OCI-LY3 (cell line): ENCODE results near the gene NACC1.

Experiments used
- H2AFZ ChIP-seq: fragments of 200-600, 300-600 bp; shearing (Covaris generic); 2 replicates; pipeline ENCODE4 v1.6.0; 2014; ENCODE audit warnings: antibody characterized with exemption, low read depth, low read length
- H3K27ac ChIP-seq: fragments of 200-600, 300-600 bp; sonication (generic); 2 replicates; pipeline ENCODE4 v1.5.1; 2014; ENCODE audit warnings: mild to moderate bottlenecking, low read length, moderate library complexity, mixed read lengths
- H3K27me3 ChIP-seq: fragments of 200-600, 300-600 bp; sonication (generic); 2 replicates; pipeline ENCODE4 v1.6.1; 2014; ENCODE audit warnings: low read depth, low read length, mixed read lengths
- H3K36me3 ChIP-seq: fragments of 200-600, 300-600 bp; sonication (generic); replicated peaks from 2 replicates; pipeline ENCODE3; 2014; ENCODE audit warnings: low read depth, low read length, mixed read lengths
- H3K4me1 ChIP-seq: fragments of 300-600, 200-600 bp; sonication (generic); 2 replicates; pipeline ENCODE4 v1.6.1; 2014; ENCODE audit warnings: low read length, mixed read lengths
- H3K4me2 ChIP-seq: fragments of 200-600, 300-600 bp; sonication (generic); 2 replicates; pipeline ENCODE4 v1.6.1; 2014; ENCODE audit warnings: low read length, mixed read lengths
- H3K4me3 ChIP-seq: fragments of 300-600, 200-600 bp; sonication (generic); 2 replicates; pipeline ENCODE4 v1.5.1; 2014; ENCODE audit warnings: antibody characterized with exemption, mild to moderate bottlenecking, low read length, moderate library complexity
- H3K79me2 ChIP-seq: fragments of 300-600, 200-600 bp; shearing (Covaris generic); 2 replicates; pipeline ENCODE4 v1.6.1; 2014; ENCODE audit warnings: mild to moderate bottlenecking, low read length, mixed read lengths
- H3K9ac ChIP-seq: fragments of 300-600, 200-600 bp; shearing (Covaris generic); 2 replicates; pipeline ENCODE4 v1.6.0; 2014; ENCODE audit warnings: mild to moderate bottlenecking, low read length, moderate library complexity
- H3K9me3 ChIP-seq: fragments of 200-600, 300-600 bp; shearing (Covaris generic); 2 replicates; pipeline ENCODE4 v1.6.1; 2014; ENCODE audit warnings: low read length, mixed read lengths; ENCODE audit not compliant: insufficient read depth
- H4K20me1 ChIP-seq: fragments of 200-600, 300-600 bp; sonication (generic); 2 replicates; pipeline ENCODE4 v1.6.1; 2016; ENCODE audit warnings: low read length, mixed read lengths; ENCODE audit not compliant: insufficient read depth
- CTCF ChIP-seq: fragments of 200-600, 300-600 bp; sonication (generic); IDR thresholded peaks from 2 replicates; pipeline ENCODE4 v1.5.1; 2014; ENCODE audit warnings: antibody characterized with exemption, low read length, low read depth
- EZH2phosphoT487 ChIP-seq: fragments of 200-600 bp; shearing (Covaris generic); IDR thresholded peaks from 2 replicates; pipeline ENCODE4 v1.6.1; 2018; ENCODE audit warnings: antibody characterized with exemption, mixed run types, low read depth

NACC1 gene

GRCh38 chr19:13135068-13136062 is 17.3 kb downstream of the NACC1 start:
- Histone ChIP-seq H3K4me2 (no peak overlapping the region), H4K20me1 (peaks cover 33% of the 10 kb centered on the region), H3K27ac (no peak overlapping the region), H3K9me3 (no peaks in the 10 kb centered on the region), H3K36me3 (peaks cover 36% of the 10 kb centered on the region), H2AFZ (no peak overlapping the region), H3K79me2 (peaks cover 46% of the 10 kb centered on the region), H3K9ac (no peak overlapping the region), H3K4me3 (no peak overlapping the region), H3K4me1 (no peaks in the 10 kb centered on the region), H3K27me3 (no peaks in the 10 kb centered on the region)
- TF ChIP-seq EZH2phosphoT487 (no peak), CTCF (no peak)

GRCh38 chr19:13137290-13137794 is 19.3 kb downstream of the NACC1 start:
- no peak overlapping the region for H3K4me3 ChIP-seq
- no peak overlapping the region for H2AFZ ChIP-seq
- H3K4me2 ChIP-seq, result no peak overlapping the region
- H3K27me3 ChIP-seq, result no peaks in the 10 kb centered on the region
- H3K27ac ChIP-seq, result no peak overlapping the region
- no peak overlapping the region for H3K9ac ChIP-seq
- H4K20me1 ChIP-seq, result peaks cover 24% of the 10 kb centered on the region
- H3K79me2 ChIP-seq, result peaks cover 28% of the 10 kb centered on the region
- H3K36me3 ChIP-seq, result peaks cover 36% of the 10 kb centered on the region
- TF ChIP-seq CTCF, result no peak
- no peak for TF ChIP-seq EZH2phosphoT487
- no peaks in the 10 kb centered on the region for H3K4me1 ChIP-seq
- no peaks in the 10 kb centered on the region for H3K9me3 ChIP-seq

- peaks cover 14% of the 10 kb centered on the region for H4K20me1 ChIP-seq
- no peak overlapping the region for H3K4me2 ChIP-seq
- no peaks in the 10 kb centered on the region for H3K9me3 ChIP-seq
- no peak overlapping the region for H2AFZ ChIP-seq
- peaks cover 36% of the 10 kb centered on the region for H3K36me3 ChIP-seq
- H3K9ac ChIP-seq, result no peak overlapping the region
- peaks cover 18% of the 10 kb centered on the region for H3K79me2 ChIP-seq
- no peak overlapping the region for H3K27ac ChIP-seq
- TF ChIP-seq CTCF, result no peak
- TF ChIP-seq EZH2phosphoT487, result no peak
- H3K4me1 ChIP-seq, result no peaks in the 10 kb centered on the region
- no peak overlapping the region for H3K4me3 ChIP-seq
- no peaks in the 10 kb centered on the region for H3K27me3 ChIP-seq
Observed at GRCh38 chr19:13138171-13138915, 20.3 kb downstream of the NACC1 start.

GRCh38 chr19:13138916-13139198 is 20.8 kb downstream of the NACC1 start:
- Histone ChIP-seq H3K27ac (no peak overlapping the region), H3K27me3 (no peaks in the 10 kb centered on the region), H4K20me1 (peaks cover 9% of the 10 kb centered on the region), H3K9ac (no peak overlapping the region), H3K4me2 (no peak overlapping the region), H3K9me3 (no peaks in the 10 kb centered on the region), H3K79me2 (peaks cover 13% of the 10 kb centered on the region; the same call in 1 of the 2 replicates), H3K4me3 (no peak overlapping the region), H2AFZ (no peak overlapping the region), H3K36me3 (peaks cover 36% of the 10 kb centered on the region), H3K4me1 (no peaks in the 10 kb centered on the region)
- no peak for TF ChIP-seq CTCF
- no peak for TF ChIP-seq EZH2phosphoT487
